NB4 (cell line): ENCODE results near the gene SELENOT.

Experiments
- TF ChIP-seq, protein P1 (sequence below): IDR thresholded peaks from 2 replicates; pipeline ENCODE4 v1.6.1; 2011; ENCODE audit warnings: low read depth, low read length
- TF ChIP-seq, protein P2 (sequence below): IDR thresholded peaks from one replicate; pipeline ENCODE4 v1.5.1; 2012; ENCODE audit warnings: low read depth, low read length

DNA sequence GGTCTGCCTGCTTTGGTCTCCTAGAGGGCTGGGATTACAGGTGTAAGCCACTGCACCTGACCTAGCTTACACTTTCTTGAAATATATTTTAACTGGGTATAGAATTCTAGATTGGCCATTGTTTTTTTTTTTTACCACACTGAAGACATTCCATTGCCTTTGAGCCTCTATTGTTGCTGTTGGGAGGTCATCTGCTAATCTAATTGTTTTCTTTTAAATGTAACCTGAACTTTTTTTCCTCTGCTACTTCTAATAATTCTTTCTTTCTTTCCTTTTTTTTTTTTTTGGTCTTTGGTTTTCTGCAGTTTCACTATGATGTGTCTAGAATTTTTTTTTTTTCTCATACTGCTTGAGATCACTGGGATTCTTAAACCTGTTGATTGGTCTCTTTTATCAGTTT lies 72.5 kb downstream of the SELENOT start:
- TF ChIP-seq, protein P1, sequence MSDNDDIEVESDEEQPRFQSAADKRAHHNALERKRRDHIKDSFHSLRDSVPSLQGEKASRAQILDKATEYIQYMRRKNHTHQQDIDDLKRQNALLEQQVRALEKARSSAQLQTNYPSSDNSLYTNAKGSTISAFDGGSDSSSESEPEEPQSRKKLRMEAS: no peak
- TF ChIP-seq, protein P2, sequence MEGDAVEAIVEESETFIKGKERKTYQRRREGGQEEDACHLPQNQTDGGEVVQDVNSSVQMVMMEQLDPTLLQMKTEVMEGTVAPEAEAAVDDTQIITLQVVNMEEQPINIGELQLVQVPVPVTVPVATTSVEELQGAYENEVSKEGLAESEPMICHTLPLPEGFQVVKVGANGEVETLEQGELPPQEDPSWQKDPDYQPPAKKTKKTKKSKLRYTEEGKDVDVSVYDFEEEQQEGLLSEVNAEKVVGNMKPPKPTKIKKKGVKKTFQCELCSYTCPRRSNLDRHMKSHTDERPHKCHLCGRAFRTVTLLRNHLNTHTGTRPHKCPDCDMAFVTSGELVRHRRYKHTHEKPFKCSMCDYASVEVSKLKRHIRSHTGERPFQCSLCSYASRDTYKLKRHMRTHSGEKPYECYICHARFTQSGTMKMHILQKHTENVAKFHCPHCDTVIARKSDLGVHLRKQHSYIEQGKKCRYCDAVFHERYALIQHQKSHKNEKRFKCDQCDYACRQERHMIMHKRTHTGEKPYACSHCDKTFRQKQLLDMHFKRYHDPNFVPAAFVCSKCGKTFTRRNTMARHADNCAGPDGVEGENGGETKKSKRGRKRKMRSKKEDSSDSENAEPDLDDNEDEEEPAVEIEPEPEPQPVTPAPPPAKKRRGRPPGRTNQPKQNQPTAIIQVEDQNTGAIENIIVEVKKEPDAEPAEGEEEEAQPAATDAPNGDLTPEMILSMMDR: no peak
